Keratinocyte (primary cell): Measurements from ENCODE around the gene TMEM231.

Experiments used
- EZH2 ChIP-seq: IDR thresholded peaks from one replicate; pipeline ENCODE4 v1.6.1; 2012; ENCODE audit warnings: inconsistent platforms, mild to moderate bottlenecking, low read length, moderate library complexity
- TF ChIP-seq, protein P1 (sequence below), 3 experiments: IDR thresholded peaks in 1 of 3; conservative IDR thresholded peaks in 1 of 3; optimal IDR thresholded peaks in 1 of 3; 2 replicates in 2 of 3; 3 replicates in 1 of 3; pipeline versions ENCODE3 to v1.5.1; 2011; ENCODE audit warnings: low read length in 3 of 3, mild to moderate bottlenecking in 3 of 3, moderate library complexity in 2 of 3, control low read depth in 1 of 3, inconsistent platforms in 1 of 3; ENCODE audit not compliant: insufficient read depth in 2 of 3; ENCODE audit errors: extremely low read depth in 1 of 3

DNA sequence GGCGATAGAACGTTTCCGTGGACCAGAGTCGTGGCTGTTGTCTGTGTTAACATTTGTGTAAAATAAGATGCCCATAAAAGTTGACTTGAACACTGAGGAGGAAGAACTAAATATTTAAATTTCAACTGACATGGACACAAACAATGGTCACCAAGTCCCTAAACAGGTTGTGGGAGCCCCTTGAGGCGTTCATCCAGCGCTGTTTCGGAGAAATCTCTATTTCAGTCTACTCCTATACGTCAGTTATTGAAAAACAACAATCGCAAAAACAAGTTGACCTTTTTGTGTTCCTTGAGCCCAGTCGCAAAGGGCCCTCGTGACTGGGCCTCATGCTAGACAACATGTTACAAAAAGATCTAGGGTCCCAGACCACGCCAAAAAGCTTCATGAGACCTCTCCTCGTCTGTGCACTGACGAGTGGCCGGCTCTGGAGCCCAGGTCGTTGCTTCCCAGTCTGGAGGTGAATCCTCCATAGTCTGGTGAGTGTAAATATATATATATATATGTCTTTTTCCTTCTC is 439 bp upstream of the TMEM231 start:
- TF ChIP-seq, protein P1, sequence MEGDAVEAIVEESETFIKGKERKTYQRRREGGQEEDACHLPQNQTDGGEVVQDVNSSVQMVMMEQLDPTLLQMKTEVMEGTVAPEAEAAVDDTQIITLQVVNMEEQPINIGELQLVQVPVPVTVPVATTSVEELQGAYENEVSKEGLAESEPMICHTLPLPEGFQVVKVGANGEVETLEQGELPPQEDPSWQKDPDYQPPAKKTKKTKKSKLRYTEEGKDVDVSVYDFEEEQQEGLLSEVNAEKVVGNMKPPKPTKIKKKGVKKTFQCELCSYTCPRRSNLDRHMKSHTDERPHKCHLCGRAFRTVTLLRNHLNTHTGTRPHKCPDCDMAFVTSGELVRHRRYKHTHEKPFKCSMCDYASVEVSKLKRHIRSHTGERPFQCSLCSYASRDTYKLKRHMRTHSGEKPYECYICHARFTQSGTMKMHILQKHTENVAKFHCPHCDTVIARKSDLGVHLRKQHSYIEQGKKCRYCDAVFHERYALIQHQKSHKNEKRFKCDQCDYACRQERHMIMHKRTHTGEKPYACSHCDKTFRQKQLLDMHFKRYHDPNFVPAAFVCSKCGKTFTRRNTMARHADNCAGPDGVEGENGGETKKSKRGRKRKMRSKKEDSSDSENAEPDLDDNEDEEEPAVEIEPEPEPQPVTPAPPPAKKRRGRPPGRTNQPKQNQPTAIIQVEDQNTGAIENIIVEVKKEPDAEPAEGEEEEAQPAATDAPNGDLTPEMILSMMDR (optimal IDR thresholded peaks at IDR 0.05 in 1 of 3, IDR thresholded peaks at IDR 0.05 in 1 of 3, conservative IDR thresholded peaks at IDR 0.05 in 1 of 3; ENCODE audit: extremely low read depth in 1 of 3, insufficient read depth in 2 of 3, low read length in 3 of 3), result no peak
- no peak for TF ChIP-seq EZH2
